T-helper 1 cell treated with Interleukin-12 subunit alpha and Interleukin-12 subunit beta and Interleukin-4 antibody, amounts not matched to agents 30 ng/mL and 1 ng/mL, for 36 hours (primary cell): Measurements from ENCODE around the gene RHCE. TPM values are rescaled to one million over a fixed set of nuclear protein-coding genes. Genes with fewer than 3 reads are reported as not detected.
"Not testable (repeated sequence)": the region's sequence is repeated elsewhere in the genome, so short reads cannot be mapped to it uniquely, and the experiment has no call there.

Source experiments
- intact Hi-C: fragments of 100-400 bp; cut with micrococcal nuclease; formaldehyde crosslinking; loops from one replicate; pipeline ENCODE4 v1.15.1; 2024
- total RNA-seq: library from RNA; stranded (reverse); gene quantifications from 2 replicates; pipeline ENCODE4 v1.2.3, GENCODE V29; 2022

The RHCE gene
- total RNA-seq, 1 donor from 2014 or later = 0.22 TPM

- intact Hi-C loops = loop anchor here (5.0 to 10.0 kb wide), 3 partner anchors 694 to 1041 kb away; partner anchors contain the start of genes CEP85 and HMGN2
These were observed 13.0 kb upstream of the RHCE start for GRCh38 chr1:25433389-25434186.

GRCh38 chr1:25432749-25433388 lies 12.2 kb upstream of the RHCE start:
- intact Hi-C loops = loop anchor here (5.0 to 10.0 kb wide), 3 partner anchors 694 to 1042 kb away; partner anchors contain the start of genes CEP85 and HMGN2

GRCh38 chr1:25431955-25432719 lies 11.5 kb upstream of the RHCE start:
- intact Hi-C loops = loop anchor here (2.0 to 10.0 kb wide), 6 partner anchors 93 to 1043 kb away; partner anchors contain the start of genes CEP85, HMGN2, PAFAH2 and TMEM50A

- intact Hi-C loops = loop anchor here (1.0 to 10.0 kb wide), 13 partner anchors 16 to 1044 kb away; partner anchors contain the start of genes AUNIP, CEP85, DHDDS and HMGN2
These were observed 10.6 kb upstream of the RHCE start for GRCh38 chr1:25430967-25431881.

GRCh38 chr1:25430073-25430966 lies 9.7 kb upstream of the RHCE start, which contains the start of gene MACO1:
TSS of gene MACO1 (plus strand) at chr1:25430897. CDS start at chr1:25431099, 202 bp downstream.
- intact Hi-C loops = loop anchor here (1.0 to 10.0 kb wide), 13 partner anchors 17 to 1044 kb away; partner anchors contain the start of genes AUNIP, CEP85, DHDDS and HMGN2

GRCh38 chr1:25428475-25429166 lies 8.0 kb upstream of the RHCE start:
- intact Hi-C loops = no loop called here

GRCh38 chr1:25427696-25428095 lies 7.1 kb upstream of the RHCE start:
- intact Hi-C loops = no loop called here

- intact Hi-C loops = no loop called here
These were observed 4.8 kb upstream of the RHCE start for GRCh38 chr1:25425098-25426085.

GRCh38 chr1:25423206-25423605 lies 2.6 kb upstream of the RHCE start:
- intact Hi-C loops = not testable (repeated sequence)

- intact Hi-C loops = not testable (repeated sequence)
These were observed 1.3 kb downstream of the RHCE start for GRCh38 chr1:25419339-25419738.

GRCh38 chr1:25417280-25417679 lies 3.3 kb downstream of the RHCE start:
- intact Hi-C loops = not testable (repeated sequence)

- intact Hi-C loops = not testable (repeated sequence)
These were observed 6.0 kb downstream of the RHCE start for GRCh38 chr1:25414578-25414977.

GRCh38 chr1:25414157-25414556 lies 6.5 kb downstream of the RHCE start:
- intact Hi-C loops = not testable (repeated sequence)

- intact Hi-C loops = not testable (repeated sequence)
These were observed 7.6 kb downstream of the RHCE start for GRCh38 chr1:25412872-25413623.

GRCh38 chr1:25409641-25410427 lies 10.8 kb downstream of the RHCE start:
- intact Hi-C loops = not testable (repeated sequence)
